Heart right ventricle (tissue), 16 donors: Measurements from ENCODE around the gene PEX16. TPM values are rescaled to one million over a fixed set of nuclear protein-coding genes. Genes with fewer than 3 reads are reported as not detected.

Experiments used
- ATAC-seq, 8 donors: fragments of 200-7000 bp; cut with Tn5 transposase; one replicate each; pipeline ENCODE4 v1.9.1; 2020; ENCODE audit warnings: mild to moderate bottlenecking in 8 of 8, moderate library complexity in 8 of 8, moderate number of reproducible peaks in 1 of 8
- DNase-seq, 2 donors: peaks; one replicate each; pipeline ENCODE4 v3.0.0-alpha.2; 2020
- H3K27ac ChIP-seq, 10 donors: fragments of 200-600 bp; sonication (generic) in 2 of 10; one replicate each; pipeline versions ENCODE4 v1.5.0 to v1.8.0; 2020 to 2022; ENCODE audit warnings: mild to moderate bottlenecking in 3 of 10
- H3K27me3 ChIP-seq, 7 donors: fragments of 200-600 bp; one replicate each; pipeline ENCODE4 v1.8.0; 2021 to 2022; ENCODE audit warnings: mild to moderate bottlenecking in 2 of 7
- H3K36me3 ChIP-seq, 9 donors: fragments of 200-600 bp; sonication (generic) in 1 of 9; one replicate each; pipeline versions ENCODE4 v1.5.0 to v1.8.0; 2020 to 2022; ENCODE audit warnings: mild to moderate bottlenecking in 2 of 9
- H3K4me1 ChIP-seq, 9 donors: fragments of 200-600 bp; sonication (generic) in 1 of 9; one replicate each; pipeline versions ENCODE4 v1.5.0 to v1.8.0; 2020 to 2022; ENCODE audit warnings: mild to moderate bottlenecking in 4 of 9
- H3K4me3 ChIP-seq, 10 donors: fragments of 200-600 bp; sonication (generic) in 2 of 10; one replicate each; pipeline versions ENCODE4 v1.5.0 to v1.8.0; 2020 to 2022; ENCODE audit warnings: mild to moderate bottlenecking in 7 of 10, moderate library complexity in 2 of 10
- H3K9me3 ChIP-seq, 11 donors: fragments of 200-600 bp in 10 of 11; sonication (generic) in 2 of 11; one replicate each; pipeline versions ENCODE4 v1.5.0 to v1.8.0; 2013 to 2022; ENCODE audit warnings: mild to moderate bottlenecking in 2 of 11, control low read depth in 1 of 11, moderate library complexity in 1 of 11
- WGBS, 2 donors: extraction: QIAGEN DNeasy Blood & Tissue Kit; methylation state at CpG; one replicate each; pipeline ENCODE4 v1.1.7; 2013; ENCODE audit warnings: inconsistent platforms in 1 of 2; 5-methylcytosine and 5-hydroxymethylcytosine counted together
- intact Hi-C, 10 donors: fragments of 100-400 bp; cut with DNase I; formaldehyde crosslinking; loops; one replicate each; pipeline versions ENCODE4 v1.11.1 to v1.14.2; 2022
- polyA plus RNA-seq, 2 donors: library from polyadenylated mRNA; stranded (reverse); fragments of 200-250 nt; gene quantifications; one replicate each; pipeline ENCODE4 v1.2.3, GENCODE V29; 2013
- total RNA-seq, 10 donors: library from RNA; stranded (reverse); fragmentation: NEBNext Ultra II Directional in 3 of 10; extraction: Animal tissue kit (Norgen Biotek cat#: 25700) in 3 of 10; gene quantifications; one replicate each; pipeline versions ENCODE4 v1.2.1 to v1.2.4, GENCODE V29; 2021 to 2023
- TF ChIP-seq, protein P1 (sequence below), 9 donors: fragments of 200-600 bp; sonication (generic) in 2 of 9; IDR thresholded peaks; one replicate each; pipeline versions ENCODE4 v1.5.0 to v1.8.0; 2021 to 2022; ENCODE audit warnings: antibody characterized with exemption in 9 of 9, mild to moderate bottlenecking in 5 of 9, moderate library complexity in 1 of 9
- donor health status: Arrhythmogenic right ventricular cardiomyopathy.
- donor health status: ischemic (EF 13 %, LVEDD 7.1; RV severe dilation, severe dysfunction).
- donor health status: healthy with polysubstance abuse.
- donor health status: DM: no; HTN: yes; CAD: no.
- donor health status: DM: no; HTN: no; CAD: no.
- donor health status: ischemic (EF 25% LVEDD 6.9; RV normal size, moderate dysfunction).
- donor health status: ischemic (EF 25% LVEDD 5.7; RV mildly dilated, moderate dysfunction).
- donor health status: healthy.
- donor health status: DM: yes; HTN: yes; CAD: no.
- donor health status: Ischemic cardiomyopathy.
- donor health status: ischemic (EF 35%, LVEDD 5.7; RV mildly dilated, moderate dysfunction).
- donor health status: nonischemic (EF 11% LVEDD 7.7; RV severe dilation, severe dysfunction).
- donor health status: DM: yes; HTN: yes; CAD: no.
- donor health status: PGD.
- donor health status: ischemic (EF 29% LVEDD 5.4; RV normal size, mild dysfunction).
- donor health status: nonischemic (EF 23%, LVEDD 6.1; RV moderate dilation, normal function).

The PEX16 gene
- total and polyA plus RNA-seq, 12 donors, result 10.8 to 25.4 (median 13.9) TPM

DNA sequence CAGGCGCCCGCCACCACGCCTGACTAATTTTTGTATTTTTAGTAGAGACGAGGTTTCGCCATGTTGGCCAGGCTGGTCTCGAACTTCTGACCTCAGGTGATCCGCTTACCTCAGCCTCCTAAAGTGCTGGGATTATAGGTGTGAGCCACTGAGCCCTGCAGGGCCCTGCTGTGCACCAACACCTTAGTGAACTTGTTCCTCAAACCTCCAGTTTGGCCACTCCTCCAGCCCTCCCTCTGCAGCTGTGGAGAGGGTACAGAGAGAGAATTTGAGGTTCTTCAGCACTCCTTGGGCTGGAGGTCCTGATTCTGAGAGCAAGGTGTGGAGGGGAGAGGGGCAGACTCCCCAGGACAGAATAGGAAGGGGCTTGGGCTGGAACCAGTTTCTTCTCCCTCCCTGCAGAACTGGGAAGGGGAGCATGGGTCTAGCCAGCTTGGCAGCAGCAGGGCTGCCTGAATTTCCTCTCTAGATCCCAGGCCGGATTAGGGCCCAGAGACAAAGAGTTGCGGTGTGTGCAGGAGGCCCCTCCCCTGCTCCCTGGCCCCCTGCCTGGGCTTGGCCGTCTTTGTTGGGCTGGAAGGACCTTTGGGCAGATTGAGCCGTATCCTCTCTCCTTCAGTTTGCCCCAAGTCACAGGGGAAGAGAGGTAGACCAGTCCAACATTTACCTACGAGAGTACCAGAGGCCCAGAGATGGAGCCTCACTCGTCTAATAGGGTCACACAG, 2.3 kb upstream of the PEX16 start:
- Histone ChIP-seq H3K4me1 (peaks cover 15 to 63% (median 37%) of the 10 kb centered on the region in 9 donors), H3K27ac (peak overlapping the region in 6 of 10 donors; percentile 60 to 93 (median 91)), H3K4me3 (no peak overlapping the region), H3K9me3 (no peaks in the 10 kb centered on the region), H3K36me3 (peaks cover 0 to 13% (median 2%) of the 10 kb centered on the region in 9 donors), H3K27me3 (peaks cover 0 to 31% (median 26%) of the 10 kb centered on the region in 7 donors)
- 79% methylated on average over 13 of the region's 13 CpGs for WGBS, 2 donors
- peak; percentile 50 to 59 for DNase-seq
- intact Hi-C loops, result loop anchor here in 4 of 10 donors (2.0 to 5.0 kb wide), 4 partner anchors 19 to 78 kb away; partner anchors contain the start of gene CRY2 (in 1 of the 4)
- no peak for ATAC-seq
- TF ChIP-seq, protein P1, sequence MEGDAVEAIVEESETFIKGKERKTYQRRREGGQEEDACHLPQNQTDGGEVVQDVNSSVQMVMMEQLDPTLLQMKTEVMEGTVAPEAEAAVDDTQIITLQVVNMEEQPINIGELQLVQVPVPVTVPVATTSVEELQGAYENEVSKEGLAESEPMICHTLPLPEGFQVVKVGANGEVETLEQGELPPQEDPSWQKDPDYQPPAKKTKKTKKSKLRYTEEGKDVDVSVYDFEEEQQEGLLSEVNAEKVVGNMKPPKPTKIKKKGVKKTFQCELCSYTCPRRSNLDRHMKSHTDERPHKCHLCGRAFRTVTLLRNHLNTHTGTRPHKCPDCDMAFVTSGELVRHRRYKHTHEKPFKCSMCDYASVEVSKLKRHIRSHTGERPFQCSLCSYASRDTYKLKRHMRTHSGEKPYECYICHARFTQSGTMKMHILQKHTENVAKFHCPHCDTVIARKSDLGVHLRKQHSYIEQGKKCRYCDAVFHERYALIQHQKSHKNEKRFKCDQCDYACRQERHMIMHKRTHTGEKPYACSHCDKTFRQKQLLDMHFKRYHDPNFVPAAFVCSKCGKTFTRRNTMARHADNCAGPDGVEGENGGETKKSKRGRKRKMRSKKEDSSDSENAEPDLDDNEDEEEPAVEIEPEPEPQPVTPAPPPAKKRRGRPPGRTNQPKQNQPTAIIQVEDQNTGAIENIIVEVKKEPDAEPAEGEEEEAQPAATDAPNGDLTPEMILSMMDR (IDR thresholded peaks at IDR 0.05), result no peak

DNA sequence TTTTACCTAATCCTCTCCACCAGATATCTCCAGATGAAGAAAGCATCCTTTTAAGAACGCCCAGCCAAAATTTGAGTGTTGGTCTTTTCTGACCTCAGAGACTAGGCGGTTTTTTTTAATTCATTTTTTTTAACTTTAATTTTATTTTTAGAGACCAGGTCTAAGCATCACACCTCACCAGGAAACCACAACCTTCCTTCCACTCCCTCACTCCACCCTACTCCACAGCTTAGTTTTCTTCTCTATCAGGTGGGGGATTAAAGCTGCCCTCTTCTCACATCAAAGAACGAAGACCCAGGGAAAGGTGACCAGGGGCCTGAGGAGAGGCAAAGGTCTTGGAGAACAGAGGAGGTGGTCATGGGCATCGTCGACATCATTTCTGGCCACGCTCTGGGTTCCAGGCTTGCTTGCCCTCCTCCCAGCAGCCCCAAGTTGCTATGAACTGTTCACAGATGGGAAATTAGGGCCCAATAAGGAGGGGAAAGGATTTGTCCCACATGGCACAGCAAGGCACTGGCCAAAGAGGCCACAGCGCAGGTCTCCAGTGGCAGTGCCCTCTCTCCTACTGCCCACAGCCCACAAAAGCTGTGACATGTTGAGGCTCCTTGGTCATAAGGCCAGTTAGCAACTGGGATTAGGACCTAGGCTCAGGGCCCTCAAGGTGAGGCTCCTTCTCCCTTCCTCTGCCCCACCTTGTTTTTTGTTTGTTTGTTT, 1.4 kb upstream of the PEX16 start:
- DNase-seq, result no peak
- Histone ChIP-seq H3K27me3 (peaks cover 0 to 23% (median 19%) of the 10 kb centered on the region in 7 donors), H3K4me1 (peaks cover 15 to 63% (median 37%) of the 10 kb centered on the region in 9 donors), H3K27ac (peak overlapping the region in 9 of 10 donors; percentile 71 to 96 (median 89)), H3K4me3 (peak overlapping the region in 8 of 10 donors; percentile 75 to 99 (median 94)), H3K9me3 (no peaks in the 10 kb centered on the region), H3K36me3 (peaks cover 0 to 21% (median 11%) of the 10 kb centered on the region in 9 donors)
- ATAC-seq, result no peak
- intact Hi-C loops, result loop anchor here in 5 of 10 donors (1.0 to 5.0 kb wide), 5 partner anchors 18 to 77 kb away; partner anchors contain the start of gene CRY2 (in 2 of the 5)
- TF ChIP-seq, protein P1 (IDR thresholded peaks at IDR 0.05), result no peak
- 73 to 74% methylated on average over 7 of the region's 7 CpGs for WGBS, 2 donors

DNA sequence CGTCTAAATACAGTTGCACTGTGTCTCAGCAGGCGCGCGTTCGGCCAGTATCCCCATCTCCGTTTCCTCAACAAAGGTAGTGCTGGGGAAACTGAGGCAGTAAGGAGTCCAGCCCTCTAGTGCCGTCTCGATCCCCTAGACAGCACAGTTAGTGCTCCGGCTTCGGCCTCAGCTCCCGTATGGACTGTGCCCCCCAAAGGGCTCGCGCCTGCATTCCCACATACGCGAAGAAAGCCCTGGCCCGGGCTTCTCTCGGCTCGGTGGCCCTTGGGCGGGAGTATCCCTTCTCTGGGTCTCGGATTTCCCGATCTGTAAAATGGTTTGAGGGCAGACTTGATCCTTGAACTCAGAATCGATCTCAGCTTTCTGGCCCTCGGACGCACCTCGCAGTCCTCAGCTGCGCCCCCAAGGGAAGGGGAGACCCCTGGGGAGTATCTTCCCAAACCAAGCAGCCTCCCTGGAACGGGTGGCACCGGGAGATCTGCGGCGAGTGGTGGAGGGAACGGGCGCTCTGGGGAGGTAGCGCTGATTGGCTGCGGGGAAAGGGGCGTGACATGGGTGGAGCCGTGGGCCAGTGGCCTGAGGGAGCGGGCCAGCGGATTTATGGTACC, 759 bp upstream of the PEX16 start:
- Histone ChIP-seq H3K4me1 (peaks cover 15 to 63% (median 37%) of the 10 kb centered on the region in 9 donors), H3K27ac (peak overlapping the region; percentile 72 to 96 (median 89))
- WGBS, 2 donors, result 0% methylated on average over 38 of the region's 38 CpGs

More for the DNA sequence above, 759 bp upstream of the PEX16 start:
- peak overlapping the region; percentile 75 to 99 (median 92) for H3K4me3 ChIP-seq
- intact Hi-C loops, result loop anchor here in 5 of 10 donors (1.0 to 5.0 kb wide), 5 partner anchors 18 to 76 kb away; partner anchors contain the start of gene CRY2 (in 2 of the 5)
- H3K27me3 ChIP-seq, result peaks cover 0 to 22% (median 18%) of the 10 kb centered on the region in 7 donors
- ATAC-seq, result peak; percentile 73 to 90 (median 81)
- DNase-seq, result peak; percentile 82 to 86
- TF ChIP-seq, protein P1 (IDR thresholded peaks at IDR 0.05), result no peak
- no peaks in the 10 kb centered on the region for H3K9me3 ChIP-seq
- H3K36me3 ChIP-seq, result peaks cover 0 to 28% (median 12%) of the 10 kb centered on the region in 9 donors
